Left lung (tissue), 10 donors: ENCODE results near the gene TCF7L2. TPM values are rescaled to one million over a fixed set of nuclear protein-coding genes. Genes with fewer than 3 reads are reported as not detected.

ENCODE experiments used
- ATAC-seq: fragments of 200-7000 bp; cut with Tn5 transposase; one replicate; pipeline ENCODE4 v1.9.1; 2020; ENCODE audit warnings: moderate library complexity
- DNase-seq, 4 donors: peaks; one replicate each; pipeline ENCODE4 v3.0.0-alpha.2; 2013 to 2020
- H3K27ac ChIP-seq, 2 donors: fragments of 200-600 bp; sonication (generic) in 1 of 2; one replicate each; pipeline versions ENCODE4 v1.5.0 to v1.8.0; 2020 to 2021
- H3K27me3 ChIP-seq, 2 donors: fragments of 200-600 bp; sonication (generic) in 1 of 2; one replicate each; pipeline versions ENCODE4 v1.5.0 to v1.8.0; 2020 to 2021
- H3K36me3 ChIP-seq, 2 donors: fragments of 200-600 bp; sonication (generic) in 1 of 2; one replicate each; pipeline versions ENCODE4 v1.5.0 to v1.8.0; 2020 to 2021
- H3K4me1 ChIP-seq, 2 donors: fragments of 200-600 bp; one replicate each; pipeline ENCODE4 v1.8.0; 2021
- H3K4me3 ChIP-seq, 2 donors: fragments of 200-600 bp; sonication (generic) in 1 of 2; one replicate each; pipeline versions ENCODE4 v1.5.0 to v1.8.0; 2020 to 2021; ENCODE audit warnings: mild to moderate bottlenecking in 1 of 2
- H3K9me3 ChIP-seq, 2 donors: fragments of 200-600 bp; sonication (generic) in 1 of 2; one replicate each; pipeline versions ENCODE4 v1.5.0 to v1.8.0; 2020 to 2021
- intact Hi-C, 2 donors: fragments of 100-400 bp; cut with DNase I; formaldehyde crosslinking; loops; one replicate each; pipeline versions ENCODE4 v1.11.2 to v1.14.2; 2022
- polyA plus RNA-seq, 6 donors: library from polyadenylated mRNA; unstranded; fragments of 120-200 nt; gene quantifications; one replicate each; pipeline ENCODE4 v1.2.1, GENCODE V29; 2013; ENCODE audit not compliant: insufficient read length in 6 of 6
- total RNA-seq, 2 donors: library from RNA; stranded (reverse); fragmentation: NEBNext Ultra II Directional; extraction: Animal tissue kit (Norgen Biotek cat#: 25700); gene quantifications; one replicate each; pipeline ENCODE4 v1.2.1, GENCODE V29; 2021
- TF ChIP-seq, protein P1 (sequence below), 2 donors: fragments of 200-600 bp; sonication (generic) in 1 of 2; IDR thresholded peaks; one replicate each; pipeline versions ENCODE4 v1.5.0 to v1.8.0; 2021; ENCODE audit warnings: antibody characterized with exemption in 2 of 2
- donor health status: DM: no; HTN: yes; CAD: no.
- donor health status: DM: no; HTN: no; CAD: no.

Gene TCF7L2
- total and polyA plus RNA-seq, 8 donors = 25.1 to 54.9 (median 53.0) TPM

DNA sequence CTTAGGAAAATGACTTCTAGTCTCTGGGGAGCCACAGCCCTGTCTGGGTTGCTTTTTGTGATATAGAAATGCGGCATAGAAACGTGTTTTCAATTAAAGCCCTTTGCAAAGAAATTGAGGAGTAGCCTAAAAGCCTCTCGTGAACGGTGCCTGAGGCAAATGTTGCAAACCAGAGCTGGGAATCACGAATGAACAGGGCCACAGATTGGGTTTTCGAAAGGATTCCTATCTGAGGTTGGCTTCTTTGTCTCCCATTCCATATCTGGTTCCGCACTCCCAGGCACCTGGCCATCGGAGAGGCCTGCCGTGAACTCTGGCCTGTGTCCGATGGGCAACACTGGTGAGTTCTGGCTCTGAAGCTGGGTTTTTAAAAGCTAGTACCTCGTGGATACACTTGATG lies 221.6 kb downstream of the TCF7L2 start:
- H3K27me3 ChIP-seq = no peaks in the 10 kb centered on the region
- H3K4me1 ChIP-seq = peaks cover 0 to 4% of the 10 kb centered on the region in 2 donors
- H3K9me3 ChIP-seq = no peaks in the 10 kb centered on the region
- ATAC-seq (no peak), DNase-seq (no peak)
- peaks cover 0 to 7% of the 10 kb centered on the region in 2 donors for H3K36me3 ChIP-seq
- intact Hi-C loops = no loop called here
- TF ChIP-seq, protein P1, sequence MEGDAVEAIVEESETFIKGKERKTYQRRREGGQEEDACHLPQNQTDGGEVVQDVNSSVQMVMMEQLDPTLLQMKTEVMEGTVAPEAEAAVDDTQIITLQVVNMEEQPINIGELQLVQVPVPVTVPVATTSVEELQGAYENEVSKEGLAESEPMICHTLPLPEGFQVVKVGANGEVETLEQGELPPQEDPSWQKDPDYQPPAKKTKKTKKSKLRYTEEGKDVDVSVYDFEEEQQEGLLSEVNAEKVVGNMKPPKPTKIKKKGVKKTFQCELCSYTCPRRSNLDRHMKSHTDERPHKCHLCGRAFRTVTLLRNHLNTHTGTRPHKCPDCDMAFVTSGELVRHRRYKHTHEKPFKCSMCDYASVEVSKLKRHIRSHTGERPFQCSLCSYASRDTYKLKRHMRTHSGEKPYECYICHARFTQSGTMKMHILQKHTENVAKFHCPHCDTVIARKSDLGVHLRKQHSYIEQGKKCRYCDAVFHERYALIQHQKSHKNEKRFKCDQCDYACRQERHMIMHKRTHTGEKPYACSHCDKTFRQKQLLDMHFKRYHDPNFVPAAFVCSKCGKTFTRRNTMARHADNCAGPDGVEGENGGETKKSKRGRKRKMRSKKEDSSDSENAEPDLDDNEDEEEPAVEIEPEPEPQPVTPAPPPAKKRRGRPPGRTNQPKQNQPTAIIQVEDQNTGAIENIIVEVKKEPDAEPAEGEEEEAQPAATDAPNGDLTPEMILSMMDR (IDR thresholded peaks at IDR 0.05) = no peak
- H3K4me3 ChIP-seq = no peak overlapping the region
- no peak overlapping the region for H3K27ac ChIP-seq

DNA sequence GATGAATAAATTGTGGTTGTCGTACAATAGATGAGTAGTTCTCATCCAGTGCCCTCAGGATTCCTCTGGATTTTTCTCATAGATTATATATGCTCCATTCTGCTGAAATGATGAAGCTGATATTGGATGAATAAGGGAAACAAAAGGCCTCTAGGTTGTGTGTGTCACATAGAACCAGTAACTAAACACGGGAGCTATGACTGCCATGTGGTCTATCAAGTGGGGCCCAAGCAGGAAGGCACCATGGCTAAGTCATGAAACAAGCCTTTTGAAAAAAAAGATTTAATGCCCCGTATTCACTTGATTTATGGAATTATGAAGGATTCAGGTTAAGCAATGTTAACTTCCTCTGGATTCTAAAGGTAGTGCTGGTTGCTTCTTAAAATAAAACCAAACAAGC lies 225.1 kb downstream of the TCF7L2 start:
- H3K4me3 ChIP-seq = no peak overlapping the region
- intact Hi-C loops = no loop called here
- H3K27ac ChIP-seq = no peak overlapping the region
- ATAC-seq (no peak), DNase-seq (no peak)
- no peaks in the 10 kb centered on the region for H3K36me3 ChIP-seq
- no peaks in the 10 kb centered on the region for H3K9me3 ChIP-seq
- TF ChIP-seq, protein P1 (IDR thresholded peaks at IDR 0.05) = no peak
- no peaks in the 10 kb centered on the region for H3K27me3 ChIP-seq
- peaks cover 0 to 11% of the 10 kb centered on the region in 2 donors for H3K4me1 ChIP-seq

DNA sequence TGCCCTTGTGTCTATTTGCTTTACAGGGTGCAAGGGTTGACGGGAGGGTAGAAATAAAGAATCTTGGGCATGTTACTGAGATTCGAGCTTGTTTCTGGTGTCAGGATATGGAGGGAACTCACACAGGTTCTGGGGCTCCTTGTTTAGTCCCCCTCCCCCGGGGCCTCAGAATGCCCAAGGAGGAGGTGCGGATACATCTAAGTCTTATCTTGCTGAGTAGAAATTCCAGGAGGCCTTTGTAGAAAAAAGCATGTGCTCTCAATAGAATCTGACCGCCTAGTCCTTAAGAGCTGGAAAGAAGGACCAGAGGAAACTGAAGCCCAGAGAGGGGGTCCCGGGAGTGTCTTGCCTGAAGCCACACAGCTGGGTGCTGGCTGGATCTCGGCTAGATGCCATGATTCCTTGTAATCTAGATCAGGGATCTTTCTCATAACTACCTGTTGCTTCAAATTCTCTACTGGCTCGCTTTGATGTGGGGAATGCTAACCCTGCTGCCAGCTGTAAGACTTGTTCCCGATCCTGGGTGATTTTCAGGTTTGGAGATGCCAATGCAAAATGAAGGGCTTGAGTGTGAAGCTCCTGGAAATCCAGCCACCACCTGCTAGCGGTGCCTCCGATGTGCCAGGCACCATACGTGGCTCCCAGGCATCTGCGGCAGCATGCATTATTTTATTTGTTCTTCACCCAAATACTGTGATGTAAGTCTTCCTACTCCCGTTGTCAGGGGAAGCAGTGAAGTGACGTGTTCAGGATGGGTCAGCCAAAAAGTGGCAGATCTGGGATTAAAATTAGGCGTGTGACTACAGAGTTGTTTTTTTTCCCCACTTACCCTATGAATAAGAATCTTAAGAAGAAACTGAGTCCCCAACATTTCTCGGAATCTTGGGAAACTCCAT lies 226.0 kb downstream of the TCF7L2 start:
- H3K27ac ChIP-seq = no peak overlapping the region
- no peak for ATAC-seq
- TF ChIP-seq, protein P1 (IDR thresholded peaks at IDR 0.05) = no peak

DNA sequence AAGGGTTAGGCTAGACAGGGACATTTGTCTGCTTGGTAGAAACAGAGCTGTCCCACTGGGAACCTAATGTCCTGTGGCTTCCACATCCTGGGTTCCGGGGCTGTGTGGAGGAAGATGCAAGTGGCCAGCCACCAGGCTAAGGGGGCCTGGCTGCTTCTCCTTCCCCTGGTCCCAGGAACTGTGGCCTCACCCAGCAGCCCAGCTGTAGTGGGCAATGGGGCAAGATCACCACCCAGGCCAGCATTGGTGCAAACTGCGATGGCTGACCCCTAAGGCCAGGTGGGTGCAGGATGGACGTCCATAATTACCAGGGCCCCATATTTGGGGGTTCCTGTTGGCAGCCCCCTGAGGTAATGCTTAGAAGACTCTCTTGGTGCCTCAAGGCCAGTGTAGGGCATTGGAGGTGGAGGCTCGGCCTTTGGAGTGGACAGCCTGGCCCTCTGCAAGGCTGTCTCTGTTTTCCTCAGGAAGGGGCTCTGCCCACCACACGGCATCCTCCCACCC lies 226.7 kb downstream of the TCF7L2 start:
- Histone ChIP-seq H3K27ac (no peak overlapping the region), H3K27me3 (no peaks in the 10 kb centered on the region), H3K9me3 (no peaks in the 10 kb centered on the region), H3K4me3 (no peak overlapping the region), H3K4me1 (peaks cover 0 to 19% of the 10 kb centered on the region in 2 donors), H3K36me3 (no peaks in the 10 kb centered on the region)
- intact Hi-C loops = no loop called here
- TF ChIP-seq, protein P1 (IDR thresholded peaks at IDR 0.05) = no peak
- ATAC-seq (no peak), DNase-seq (no peak)

More for the DNA sequence above, 226.0 kb downstream of the TCF7L2 start:
- H3K9me3 ChIP-seq = no peaks in the 10 kb centered on the region
- intact Hi-C loops = no loop called here
- H3K4me1 ChIP-seq = peaks cover 0 to 19% of the 10 kb centered on the region in 2 donors
- H3K27me3 ChIP-seq = no peaks in the 10 kb centered on the region
- no peak overlapping the region for H3K4me3 ChIP-seq
- no peak for DNase-seq
- no peaks in the 10 kb centered on the region for H3K36me3 ChIP-seq

DNA sequence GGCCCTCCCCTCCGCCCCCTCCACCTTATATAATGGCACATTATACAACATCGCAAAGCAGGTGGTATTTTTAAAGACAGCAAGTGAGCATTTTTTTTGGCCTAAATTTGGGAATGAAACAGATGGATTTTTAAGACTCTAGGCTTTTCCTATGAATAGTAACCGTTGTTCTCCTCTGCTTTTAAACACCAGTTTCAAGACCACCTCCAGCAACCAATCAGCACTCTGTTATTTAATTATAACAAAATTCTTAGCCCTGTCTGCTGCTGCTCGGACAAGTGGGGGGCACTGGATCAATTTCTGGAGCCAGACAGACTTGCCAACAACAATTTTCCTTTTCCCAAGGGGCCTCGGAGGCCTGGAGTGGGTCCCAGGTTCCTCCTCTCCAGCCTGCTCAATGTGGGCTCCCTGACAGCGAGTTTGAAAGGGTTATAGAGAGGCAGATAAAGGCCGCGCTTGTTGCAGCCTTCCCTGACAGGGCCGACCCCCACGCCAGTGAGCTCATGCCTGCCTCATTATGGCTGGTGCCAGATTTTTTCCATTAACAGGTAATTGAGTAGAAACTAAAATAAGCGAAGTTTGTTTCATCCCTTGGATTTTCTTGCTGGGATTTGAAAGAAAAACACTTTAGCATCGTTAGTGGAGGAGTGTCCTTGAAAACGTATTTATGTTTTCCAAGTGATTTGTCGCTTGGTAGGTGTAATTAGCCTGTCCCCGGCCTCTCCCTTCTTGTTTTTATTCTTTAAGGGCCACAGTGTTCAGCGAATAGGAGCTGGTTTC lies 227.3 kb downstream of the TCF7L2 start:
- DNase-seq (no peak), ATAC-seq (no peak)
- TF ChIP-seq, protein P1 (IDR thresholded peaks at IDR 0.05) = no peak
- Histone ChIP-seq H3K9me3 (no peaks in the 10 kb centered on the region), H3K27ac (no peak overlapping the region), H3K27me3 (no peaks in the 10 kb centered on the region), H3K4me3 (no peak overlapping the region), H3K36me3 (no peaks in the 10 kb centered on the region), H3K4me1 (peaks cover 0 to 19% of the 10 kb centered on the region in 2 donors)
- intact Hi-C loops = no loop called here
